Hematopoietic multipotent progenitor cell treated with erythropoietin and hydrocortisone succinate and interleukin-3 and kit ligand, for 4 days (in vitro differentiated cells): ENCODE measurements around the gene ARMH4.

Source experiments
- DNase-seq: peaks from one replicate; pipeline ENCODE4 v3.0.0-alpha.2; 2015

Gene ARMH4

DNA sequence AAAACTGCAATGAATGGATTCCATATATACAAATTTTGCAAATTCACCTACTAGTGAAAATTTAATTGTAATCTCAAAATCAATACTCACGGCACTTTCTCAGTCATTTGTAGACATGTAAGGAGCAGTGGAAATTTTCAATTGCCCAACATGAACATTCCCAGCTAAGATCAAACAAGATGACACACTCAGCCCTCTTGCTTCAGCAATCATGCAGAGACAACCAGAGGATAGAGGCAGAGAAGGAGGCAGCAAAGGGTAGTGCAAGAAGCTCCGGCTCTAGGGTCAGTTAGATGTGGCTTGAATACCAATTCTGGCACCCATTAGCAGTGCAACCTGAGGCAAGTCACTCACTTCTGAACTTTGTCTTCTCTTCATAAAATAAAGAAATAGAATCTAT lies 194.6 kb downstream of the ARMH4 start:
- no peak for DNase-seq
